ENCODE data around the gene ANKRD34A. TPM values are rescaled to one million over a fixed set of nuclear protein-coding genes. Genes with fewer than 3 reads are reported as not detected.

Gene ANKRD34A
- total and polyA plus RNA-seq, 2 of the 13 experiments (the other 11 are each of a cell fraction or from before 2014, with no cell fraction given) = 0.05 to 0.07 TPM

DNA sequence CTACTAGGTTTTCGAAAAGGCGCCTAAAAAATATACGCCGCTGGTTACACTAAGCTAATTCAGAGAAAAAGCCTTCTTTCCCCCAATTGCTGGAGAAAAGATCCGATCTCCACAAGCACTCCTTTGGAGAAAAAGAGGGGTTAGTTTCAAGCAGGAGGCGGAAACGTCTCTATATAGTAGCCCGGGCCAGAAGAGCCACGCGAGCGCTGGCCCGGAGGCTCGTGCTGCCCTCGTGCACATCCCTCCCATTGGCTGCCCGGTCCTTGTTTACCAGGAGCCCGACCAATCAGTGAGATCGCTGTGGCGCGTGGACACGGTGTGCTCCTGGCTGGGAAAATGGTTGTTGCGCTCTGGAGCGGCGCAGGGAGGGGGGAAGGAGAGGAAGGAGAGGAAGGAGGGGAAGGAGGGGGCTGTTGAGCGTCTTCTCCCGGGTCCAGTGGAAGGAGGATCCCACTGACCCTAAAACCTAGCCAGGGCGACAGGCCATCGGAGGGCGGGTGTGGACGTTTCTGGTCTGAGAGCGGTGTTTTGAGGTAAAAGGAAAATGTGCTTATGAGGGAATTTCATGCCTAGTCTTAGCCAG lies 32.1 kb upstream of the ANKRD34A start, which contains the start of gene TXNIP (continued):
- peak; percentile 98 for TF ChIP-seq SNAPC2 (CRISPR knock-in tag; IDR thresholded peaks at IDR 0.05)
- TF ChIP-seq, protein P1, sequence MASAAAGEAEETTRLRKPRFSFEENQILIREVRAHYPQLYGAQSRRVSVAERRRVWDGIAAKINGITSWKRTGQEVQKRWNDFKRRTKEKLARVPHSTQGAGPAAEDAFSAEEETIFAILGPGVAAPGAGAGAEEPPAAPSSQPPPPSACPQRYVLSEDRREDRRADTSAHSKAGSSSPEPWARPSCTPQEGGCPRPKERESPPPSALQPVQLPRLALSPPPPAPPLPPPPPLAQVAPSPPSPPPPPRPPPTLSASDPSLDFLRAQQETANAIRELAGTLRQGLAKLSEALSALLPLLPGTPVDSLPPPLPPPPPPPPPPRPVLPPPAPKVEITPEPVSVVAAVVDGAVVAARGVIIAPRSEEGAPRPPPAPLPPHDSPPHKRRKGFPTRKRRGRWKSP (CRISPR knock-in tag; IDR thresholded peaks at IDR 0.05) = peak; percentile 90
- TF ChIP-seq PATZ1 (CRISPR knock-in tag; IDR thresholded peaks at IDR 0.05) = peak; percentile 87
- TF ChIP-seq ATF7 (IDR thresholded peaks at IDR 0.05) = no peak
- peak; percentile 73; the same call in 1 of the 2 replicates for TF ChIP-seq ATF7 (CRISPR knock-in tag; IDR thresholded peaks at IDR 0.05)
- 0 out of 2 replicates have a peak, but pooled peaks have one; percentile 31 for TF ChIP-seq ZBTB8A (CRISPR knock-in tag; IDR thresholded peaks at IDR 0.05; ENCODE audit: borderline replicate concordance, low read depth)
- no peak for TF ChIP-seq ATF6 (CRISPR knock-in tag; conservative IDR thresholded peaks at IDR 0.05)
- peak; percentile 98 for TF ChIP-seq ZMYM4 (CRISPR knock-in tag; IDR thresholded peaks at IDR 0.05)
- TF ChIP-seq ZNF30 (CRISPR knock-in tag; IDR thresholded peaks at IDR 0.05) = no peak
- no peak for TF ChIP-seq ZNF530 (CRISPR knock-in tag; IDR thresholded peaks at IDR 0.05; ENCODE audit: low read depth)
- TF ChIP-seq NPAS2 (CRISPR knock-in tag; IDR thresholded peaks at IDR 0.05; ENCODE audit: borderline replicate concordance) = no peak
- TF ChIP-seq ZKSCAN8 (CRISPR knock-in tag; IDR thresholded peaks at IDR 0.05; ENCODE audit: borderline replicate concordance) = peak; percentile 58; the same call in 1 of the 2 replicates
- no peak for TF ChIP-seq IKZF4 (CRISPR knock-in tag; IDR thresholded peaks at IDR 0.05; ENCODE audit: borderline replicate concordance, low read depth, not compliant biosample characterization)
- no peak for TF ChIP-seq ZNF740 (CRISPR knock-in tag; IDR thresholded peaks at IDR 0.05)
- peak; percentile 24; the same call in 1 of the 2 replicates for TF ChIP-seq ZNF768 (CRISPR knock-in tag; IDR thresholded peaks at IDR 0.05)
- TF ChIP-seq ZBTB38 (CRISPR knock-in tag; IDR thresholded peaks at IDR 0.05) = peak; percentile 55
- peak; percentile 88; the same call in 1 of the 2 replicates for TF ChIP-seq ZNF546 (CRISPR knock-in tag; conservative IDR thresholded peaks at IDR 0.05)
- TF ChIP-seq ZNF20 (CRISPR knock-in tag; IDR thresholded peaks at IDR 0.05) = no peak
- TF ChIP-seq DDIT3 (CRISPR knock-in tag; IDR thresholded peaks at IDR 0.05) = no peak
- TF ChIP-seq CAMTA2 (CRISPR knock-in tag; IDR thresholded peaks at IDR 0.05; ENCODE audit: borderline replicate concordance) = no peak
- TF ChIP-seq ZNF460 (CRISPR knock-in tag; IDR thresholded peaks at IDR 0.05; ENCODE audit: borderline replicate concordance) = no peak; the same call in 1 of the 2 replicates
- peak; percentile 80 for TF ChIP-seq ZNF274 (CRISPR knock-in tag; IDR thresholded peaks at IDR 0.05)
- peak; percentile 94 for TF ChIP-seq POGZ (CRISPR knock-in tag; IDR thresholded peaks at IDR 0.05)
- peak; percentile 69; the same call in 1 of the 2 replicates for TF ChIP-seq PPARG (CRISPR knock-in tag; conservative IDR thresholded peaks at IDR 0.05)
- no peak for TF ChIP-seq ZNF496 (CRISPR knock-in tag; IDR thresholded peaks at IDR 0.05; ENCODE audit: insufficient replicate concordance)
